Hepatocyte (in vitro differentiated cells): ENCODE measurements around the gene ALK. TPM values are rescaled to one million over a fixed set of nuclear protein-coding genes. Genes with fewer than 3 reads are reported as not detected.

ENCODE experiments used
- DNase-seq: peaks from one replicate; pipeline ENCODE4 v3.0.0-alpha.2; 2016; ENCODE audit warnings: low spot score
- H2AFZ ChIP-seq: fragments of 200-600 bp; sonication (generic); 2 replicates; pipeline ENCODE4 v1.6.0; 2016; ENCODE audit warnings: antibody characterized with exemption, mild to moderate bottlenecking
- H3K27ac ChIP-seq: fragments of 200-600 bp; sonication (generic); 2 replicates; pipeline ENCODE4 v1.5.1; 2016; ENCODE audit warnings: mild to moderate bottlenecking
- H3K27me3 ChIP-seq: fragments of 200-600 bp; sonication (generic); 2 replicates; pipeline ENCODE4 v1.6.1; 2016
- H3K36me3 ChIP-seq: fragments of 200-600 bp; sonication (generic); replicated peaks from 2 replicates; pipeline ENCODE4 v1.5.1; 2016; ENCODE audit warnings: low read depth; ENCODE audit not compliant: insufficient read depth
- H3K4me1 ChIP-seq: fragments of 200-600 bp; sonication (generic); 2 replicates; pipeline ENCODE4 v1.5.1; 2016; ENCODE audit warnings: mild to moderate bottlenecking, moderate library complexity; ENCODE audit not compliant: insufficient read depth
- H3K4me2 ChIP-seq: fragments of 200-600 bp; sonication (generic); 2 replicates; pipeline ENCODE4 v1.6.0; 2016
- H3K4me3 ChIP-seq: fragments of 200-600 bp; sonication (generic); 2 replicates; pipeline ENCODE4 v1.5.1; 2016; ENCODE audit warnings: mild to moderate bottlenecking
- H3K79me2 ChIP-seq: fragments of 200-600 bp; sonication (generic); 2 replicates; pipeline ENCODE4 v1.6.0; 2017; ENCODE audit warnings: mild to moderate bottlenecking
- H3K9me2 ChIP-seq: fragments of 200-600 bp; sonication (generic); replicated peaks from 2 replicates; pipeline ENCODE4 v1.6.0; 2017; ENCODE audit warnings: mild to moderate bottlenecking; ENCODE audit not compliant: insufficient read depth
- H3K9me3 ChIP-seq: fragments of 200-600 bp; sonication (generic); 2 replicates; pipeline ENCODE4 v1.5.1; 2016; ENCODE audit warnings: low read depth, mild to moderate bottlenecking
- H4K20me1 ChIP-seq: fragments of 200-600 bp; sonication (generic); 2 replicates; pipeline ENCODE4 v1.6.0; 2016; ENCODE audit warnings: mild to moderate bottlenecking; ENCODE audit not compliant: insufficient read depth, poor library complexity, severe bottlenecking
- EZH2 ChIP-seq: fragments of 200-600 bp; sonication (generic); IDR thresholded peaks from 2 replicates; pipeline ENCODE4 v1.6.1; 2016; ENCODE audit warnings: antibody characterized with exemption, mild to moderate bottlenecking, borderline replicate concordance
- EZH2phosphoT487 ChIP-seq: fragments of 200-600 bp; sonication (generic); IDR thresholded peaks from one replicate; pipeline ENCODE4 v1.6.1; 2018; ENCODE audit warnings: antibody characterized with exemption, mild to moderate bottlenecking, low read depth, moderate library complexity; ENCODE audit not compliant: unreplicated experiment, severe bottlenecking
- WGBS: methylation state at CpG from one replicate; pipeline ENCODE4 v1.1.6; 2016; ENCODE audit warnings: low lambda C conversion rate; ENCODE audit errors: missing lambda C conversion rate; 5-methylcytosine and 5-hydroxymethylcytosine counted together
- polyA plus RNA-seq: library from polyadenylated mRNA; unstranded; fragments of >200 nt; fragmentation: Nextera tagmentation; extraction: Ambion mirVana; gene quantifications from 2 replicates; pipeline ENCODE4 v1.2.1, GENCODE V29; 2016
- total RNA-seq: library from RNA; depleted of rRNA; stranded (reverse); fragments of >200 nt; gene quantifications from 2 replicates; pipeline ENCODE4 v1.2.3, GENCODE V29; 2014
- TF ChIP-seq, protein P1 (sequence below): fragments of 200-600 bp; sonication (generic); IDR thresholded peaks from 2 replicates; pipeline ENCODE4 v1.5.1; 2016; ENCODE audit warnings: antibody characterized with exemption, mild to moderate bottlenecking; ENCODE audit not compliant: poor library complexity

ALK gene
- total and polyA plus RNA-seq, 2 experiments from 2014 or later = 0.16 to 0.27 TPM

DNA sequence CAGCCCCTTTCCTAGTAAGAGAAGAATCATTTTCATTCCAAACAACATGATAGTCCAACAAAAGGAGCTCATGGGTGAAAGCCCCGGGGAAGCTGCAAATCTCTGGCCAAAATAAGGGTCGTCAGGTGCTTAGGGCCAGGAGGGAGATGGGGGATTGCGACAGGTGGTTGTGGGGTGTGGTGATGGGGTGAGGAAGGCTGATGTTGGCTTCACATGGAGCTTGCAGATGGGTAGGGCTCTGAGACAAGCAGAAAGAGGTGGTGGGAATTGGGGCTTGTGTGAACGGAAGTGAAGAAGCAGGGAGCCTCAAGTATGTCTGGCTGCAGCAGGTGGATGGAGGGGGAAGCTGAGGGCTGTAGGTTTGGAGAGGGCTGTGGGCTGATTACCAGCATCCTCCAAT, 680.0 kb downstream of the ALK start:
- H3K4me3 ChIP-seq = no peak overlapping the region
- TF ChIP-seq, protein P1, sequence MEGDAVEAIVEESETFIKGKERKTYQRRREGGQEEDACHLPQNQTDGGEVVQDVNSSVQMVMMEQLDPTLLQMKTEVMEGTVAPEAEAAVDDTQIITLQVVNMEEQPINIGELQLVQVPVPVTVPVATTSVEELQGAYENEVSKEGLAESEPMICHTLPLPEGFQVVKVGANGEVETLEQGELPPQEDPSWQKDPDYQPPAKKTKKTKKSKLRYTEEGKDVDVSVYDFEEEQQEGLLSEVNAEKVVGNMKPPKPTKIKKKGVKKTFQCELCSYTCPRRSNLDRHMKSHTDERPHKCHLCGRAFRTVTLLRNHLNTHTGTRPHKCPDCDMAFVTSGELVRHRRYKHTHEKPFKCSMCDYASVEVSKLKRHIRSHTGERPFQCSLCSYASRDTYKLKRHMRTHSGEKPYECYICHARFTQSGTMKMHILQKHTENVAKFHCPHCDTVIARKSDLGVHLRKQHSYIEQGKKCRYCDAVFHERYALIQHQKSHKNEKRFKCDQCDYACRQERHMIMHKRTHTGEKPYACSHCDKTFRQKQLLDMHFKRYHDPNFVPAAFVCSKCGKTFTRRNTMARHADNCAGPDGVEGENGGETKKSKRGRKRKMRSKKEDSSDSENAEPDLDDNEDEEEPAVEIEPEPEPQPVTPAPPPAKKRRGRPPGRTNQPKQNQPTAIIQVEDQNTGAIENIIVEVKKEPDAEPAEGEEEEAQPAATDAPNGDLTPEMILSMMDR = no peak
- no peak for TF ChIP-seq EZH2
- no peak for TF ChIP-seq EZH2phosphoT487
- no peak overlapping the region for H3K27ac ChIP-seq
- no peaks in the 10 kb centered on the region for H4K20me1 ChIP-seq
- DNase-seq = no peak
- no peaks in the 10 kb centered on the region for H3K9me3 ChIP-seq
- H3K4me2 ChIP-seq = no peak overlapping the region
- H3K9me2 ChIP-seq = no peaks in the 10 kb centered on the region
- WGBS = 96% methylated on average over 4 of the region's 4 CpGs
- H3K27me3 ChIP-seq = no peaks in the 10 kb centered on the region
- H3K4me1 ChIP-seq = no peaks in the 10 kb centered on the region
- no peaks in the 10 kb centered on the region for H3K36me3 ChIP-seq
- no peaks in the 10 kb centered on the region for H3K79me2 ChIP-seq
- no peak overlapping the region for H2AFZ ChIP-seq

DNA sequence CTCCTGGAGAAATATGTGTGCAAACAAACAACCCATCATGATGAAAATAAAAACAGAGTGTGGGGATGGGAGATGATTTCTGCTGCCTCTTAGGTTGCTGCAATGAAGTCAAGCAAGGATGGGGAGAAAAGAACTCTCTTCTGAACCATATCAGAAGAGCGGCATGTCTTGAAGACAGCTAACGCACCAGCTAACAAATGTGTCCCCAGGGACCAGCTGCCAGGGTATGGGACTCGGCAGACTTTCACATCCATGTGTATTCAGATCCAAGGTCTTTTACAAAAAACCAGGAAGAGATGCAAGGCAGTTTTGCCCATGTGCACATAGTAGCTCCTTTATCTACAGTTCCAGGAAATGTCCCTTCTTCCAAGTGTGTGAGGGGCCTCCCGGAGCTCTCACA, 680.8 kb downstream of the ALK start:
- Histone ChIP-seq H2AFZ (no peak overlapping the region), H3K4me3 (no peak overlapping the region), H3K9me2 (no peaks in the 10 kb centered on the region), H3K9me3 (no peaks in the 10 kb centered on the region), H4K20me1 (no peaks in the 10 kb centered on the region), H3K4me2 (no peak overlapping the region), H3K79me2 (no peaks in the 10 kb centered on the region), H3K4me1 (no peaks in the 10 kb centered on the region), H3K27ac (no peak overlapping the region), H3K36me3 (no peaks in the 10 kb centered on the region), H3K27me3 (no peaks in the 10 kb centered on the region)
- TF ChIP-seq EZH2phosphoT487 = no peak
- TF ChIP-seq EZH2 = no peak
- TF ChIP-seq, protein P1 = no peak
- DNase-seq = no peak
- 91% methylated on average over 4 of the region's 4 CpGs for WGBS

DNA sequence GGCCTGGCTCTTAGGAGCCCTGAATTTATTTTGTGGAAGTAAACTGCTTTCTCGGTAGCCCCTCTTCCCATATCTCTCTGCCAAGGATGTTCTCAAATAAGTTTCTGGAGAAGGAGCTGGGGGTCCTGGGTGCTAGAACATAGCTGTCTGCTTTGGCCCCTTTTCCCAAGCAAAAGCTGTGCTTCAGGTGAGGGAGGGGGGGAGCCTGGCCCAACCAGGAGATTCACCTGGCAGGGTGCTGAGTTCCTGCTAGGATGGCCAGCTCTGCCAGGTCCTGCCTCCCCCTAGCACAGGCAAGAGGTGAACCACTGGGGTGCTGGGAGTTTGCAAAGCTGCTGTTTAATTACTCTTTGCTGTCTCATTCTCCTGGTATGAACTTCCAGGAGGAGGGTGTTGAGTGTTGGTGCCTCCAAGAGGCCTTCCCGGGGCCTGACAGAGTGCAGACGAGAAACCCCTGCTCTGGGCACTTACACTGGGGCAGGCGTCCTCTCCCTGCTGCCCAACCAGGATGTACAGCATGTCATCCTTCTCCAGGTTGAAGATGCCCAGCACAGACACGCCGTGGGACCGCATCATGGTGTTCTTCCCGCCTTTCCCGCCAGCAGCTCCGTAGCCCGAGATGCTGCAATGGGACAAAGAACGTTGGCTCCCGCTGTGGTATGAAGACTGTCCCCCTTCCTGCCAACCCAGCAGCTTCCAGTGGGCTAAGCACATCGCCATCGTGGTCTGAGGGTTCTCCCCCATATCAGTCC, 682.0 kb downstream of the ALK start:
- H3K9me3 ChIP-seq = no peaks in the 10 kb centered on the region
- no peaks in the 10 kb centered on the region for H3K9me2 ChIP-seq
- no peaks in the 10 kb centered on the region for H3K4me1 ChIP-seq
- H3K27ac ChIP-seq = no peak overlapping the region
- WGBS = 86% methylated on average over 15 of the region's 15 CpGs
- H3K4me2 ChIP-seq = no peak overlapping the region
- H2AFZ ChIP-seq = no peak overlapping the region
- no peak for DNase-seq
- no peaks in the 10 kb centered on the region for H3K36me3 ChIP-seq
- TF ChIP-seq EZH2phosphoT487 (no peak), EZH2 (no peak)
- TF ChIP-seq, protein P1 = no peak
- H3K27me3 ChIP-seq = no peaks in the 10 kb centered on the region
- H3K79me2 ChIP-seq = no peaks in the 10 kb centered on the region
- no peaks in the 10 kb centered on the region for H4K20me1 ChIP-seq
- H3K4me3 ChIP-seq = no peak overlapping the region
